Stimulated activated CD8-positive, alpha-beta memory T cell treated with anti-CD3 and anti-CD28 coated beads, Interleukin-15, amount 100 ng/mL, for 24 hours (primary cell): ENCODE measurements around the gene ZNF470.

Experiments
- DNase-seq: peaks from one replicate; pipeline ENCODE4 v3.0.0-alpha.2; 2020; ENCODE audit warnings: low read depth

ZNF470 gene

GRCh38 chr19:56608274-56608964 is 41.2 kb downstream of the ZNF470 start:
- no peak for DNase-seq

- no peak for DNase-seq
Measured at GRCh38 chr19:56611288-56611687, 44.0 kb downstream of the ZNF470 start.

- no peak for DNase-seq
Measured at GRCh38 chr19:56612737-56613136, 45.5 kb downstream of the ZNF470 start.

GRCh38 chr19:56613639-56614038 is 46.4 kb downstream of the ZNF470 start:
- no peak for DNase-seq

GRCh38 chr19:56617531-56617930 is 50.3 kb downstream of the ZNF470 start:
- DNase-seq = no peak

DNA sequence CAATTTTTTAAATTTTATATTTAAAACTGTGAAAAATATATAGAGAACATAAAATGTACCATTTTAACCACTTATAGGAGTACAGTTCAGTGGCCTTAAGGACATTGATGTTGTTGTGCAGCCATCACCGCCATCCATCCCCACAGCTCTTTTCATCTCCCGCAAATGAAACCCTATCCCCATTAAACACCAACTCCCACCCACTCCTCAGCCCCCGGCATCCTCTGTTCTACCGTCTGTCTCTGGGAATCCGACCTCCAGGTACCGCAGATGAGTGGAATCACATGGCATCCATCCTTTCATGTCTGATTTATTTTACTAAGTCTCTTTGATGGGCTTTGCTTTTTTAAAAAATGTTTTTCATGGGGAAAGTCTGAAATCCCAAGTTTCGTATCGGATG is 51.9 kb downstream of the ZNF470 start:
- DNase-seq = no peak

DNA sequence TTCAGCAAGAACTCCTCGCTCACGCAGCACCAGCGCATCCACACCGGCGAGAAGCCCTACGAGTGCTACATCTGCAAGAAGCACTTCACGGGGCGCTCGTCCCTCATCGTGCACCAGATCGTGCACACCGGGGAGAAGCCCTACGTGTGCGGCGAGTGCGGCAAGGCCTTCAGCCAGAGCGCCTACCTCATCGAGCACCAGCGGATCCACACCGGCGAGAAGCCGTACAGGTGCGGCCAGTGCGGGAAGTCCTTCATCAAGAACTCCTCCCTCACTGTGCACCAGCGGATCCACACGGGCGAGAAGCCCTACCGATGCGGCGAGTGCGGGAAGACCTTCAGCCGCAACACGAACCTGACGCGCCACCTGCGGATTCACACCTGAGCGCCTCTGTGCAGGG is 55.1 kb downstream of the ZNF470 start:
- no peak for DNase-seq

- DNase-seq = no peak
Measured at GRCh38 chr19:56623006-56623405, 55.7 kb downstream of the ZNF470 start.

DNA sequence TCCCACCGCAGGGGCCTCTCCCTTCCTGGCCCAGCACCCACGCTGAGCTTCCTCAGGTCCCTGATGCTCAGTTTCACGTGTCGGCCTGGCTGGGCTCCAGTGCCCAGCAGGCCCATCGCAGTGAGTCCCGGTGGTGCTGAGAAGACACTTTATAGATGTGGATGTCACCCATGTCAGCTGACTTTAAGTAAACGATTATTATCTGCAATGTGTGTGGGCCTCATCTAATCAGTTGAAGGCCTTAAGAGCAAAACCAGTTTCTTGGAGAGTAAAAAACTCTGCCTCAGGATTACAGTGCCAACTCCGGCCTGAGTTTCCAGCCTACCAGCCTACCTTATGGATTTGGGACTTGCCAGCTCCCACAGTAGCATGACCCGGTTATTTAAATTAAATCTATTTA is 58.4 kb downstream of the ZNF470 start:
- DNase-seq = no peak

DNA sequence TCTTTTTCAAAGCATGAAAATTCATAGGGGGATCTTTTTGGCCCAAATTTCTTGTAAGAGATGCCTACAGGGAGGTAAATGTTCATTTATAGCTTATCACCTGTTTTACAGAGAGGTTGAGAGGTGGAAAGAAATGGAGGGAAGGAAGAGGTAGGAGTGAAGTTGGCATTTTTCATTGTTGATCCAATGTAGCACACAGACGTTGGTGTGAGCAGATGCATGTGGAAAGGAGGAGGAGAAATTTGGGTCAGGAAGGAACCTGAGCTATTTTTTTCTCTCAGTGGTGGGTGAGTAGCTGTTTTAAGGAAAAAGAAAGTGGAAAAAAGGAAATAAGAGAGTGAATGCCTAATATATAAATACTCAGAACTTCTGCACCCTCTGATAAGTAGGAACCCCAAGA is 65.8 kb downstream of the ZNF470 start:
- DNase-seq = no peak

GRCh38 chr19:56637976-56638555 is 70.8 kb downstream of the ZNF470 start:
- no peak for DNase-seq
